SKM-1 (cell line): ENCODE data around the gene KRTAP9-3.
"Not testable (repeated sequence)": the region's sequence is repeated elsewhere in the genome, so short reads cannot be mapped to it uniquely, and the experiment has no call there.

ENCODE experiments used
- DNase-seq: peaks from one replicate; lab custom pipeline; 2025; ENCODE audit not compliant: unreplicated experiment; lab: John Stamatoyannopoulos, UW

The KRTAP9-3 gene

DNA sequence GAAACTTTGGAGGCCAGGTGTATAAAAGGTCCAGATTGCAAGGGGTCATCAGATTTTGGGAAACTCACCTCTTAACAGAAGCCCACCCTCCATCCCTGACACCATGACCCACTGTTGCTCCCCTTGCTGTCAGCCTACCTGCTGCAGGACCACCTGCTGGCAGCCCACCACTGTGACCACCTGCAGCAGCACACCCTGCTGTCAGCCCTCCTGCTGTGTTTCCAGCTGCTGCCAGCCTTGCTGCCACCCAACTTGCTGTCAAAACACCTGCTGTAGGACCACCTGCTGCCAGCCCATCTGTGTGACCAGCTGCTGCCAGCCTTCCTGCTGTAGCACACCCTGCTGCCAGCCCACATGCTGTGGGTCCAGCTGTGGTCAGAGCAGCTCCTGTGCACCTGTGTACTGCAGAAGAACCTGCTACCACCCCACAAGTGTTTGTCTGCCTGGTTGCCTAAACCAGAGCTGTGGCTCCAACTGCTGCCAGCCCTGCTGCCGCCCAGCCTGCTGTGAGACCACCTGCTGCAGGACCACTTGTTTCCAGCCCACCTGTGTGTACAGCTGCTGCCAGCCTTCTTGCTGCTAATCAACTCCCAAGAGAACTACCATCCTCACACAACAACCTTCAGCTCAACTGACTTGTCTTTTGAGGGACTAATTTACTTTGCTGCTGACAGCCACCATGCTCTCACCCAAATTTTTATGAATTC, at the start of gene KRTAP9-3:
KRTAP9-3 (plus strand) TSS at position 51 of the 707 bp plus-strand sequence; CDS start at position 104, 53 bp downstream.
- not testable (repeated sequence) for DNase-seq

GRCh38 chr17:41184480-41184961, 47.7 kb upstream of the KRTAP9-3 start, which contains the start of gene KRTAP4-1:
TSS of gene KRTAP4-1 (minus strand) at chr17:41184911. CDS start at chr17:41184854, 57 bp downstream.
- no peak for DNase-seq

- DNase-seq: no peak
These were observed 47.2 kb upstream of the KRTAP9-3 start for GRCh38 chr17:41185001-41185400.

DNA sequence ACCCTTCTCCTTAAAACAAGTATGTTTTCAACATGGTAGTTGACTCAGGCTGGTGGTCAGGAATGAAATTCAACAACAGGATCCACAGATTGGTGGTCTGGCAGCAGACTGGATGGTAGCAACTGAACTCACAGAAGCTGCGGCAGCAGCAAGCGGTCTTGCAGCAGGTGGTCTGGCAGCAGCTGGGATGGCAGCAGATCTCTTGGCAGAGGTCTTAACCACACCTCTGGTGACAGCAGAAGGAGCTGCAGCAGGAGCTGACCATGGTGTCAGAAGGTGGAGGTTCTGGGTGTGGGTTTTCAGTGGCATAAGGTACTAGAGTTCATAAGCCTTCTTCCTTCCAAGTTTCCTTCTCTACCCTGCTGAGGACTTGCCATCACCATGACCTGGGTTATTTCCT, 45.4 kb upstream of the KRTAP9-3 start:
- DNase-seq: no peak

DNA sequence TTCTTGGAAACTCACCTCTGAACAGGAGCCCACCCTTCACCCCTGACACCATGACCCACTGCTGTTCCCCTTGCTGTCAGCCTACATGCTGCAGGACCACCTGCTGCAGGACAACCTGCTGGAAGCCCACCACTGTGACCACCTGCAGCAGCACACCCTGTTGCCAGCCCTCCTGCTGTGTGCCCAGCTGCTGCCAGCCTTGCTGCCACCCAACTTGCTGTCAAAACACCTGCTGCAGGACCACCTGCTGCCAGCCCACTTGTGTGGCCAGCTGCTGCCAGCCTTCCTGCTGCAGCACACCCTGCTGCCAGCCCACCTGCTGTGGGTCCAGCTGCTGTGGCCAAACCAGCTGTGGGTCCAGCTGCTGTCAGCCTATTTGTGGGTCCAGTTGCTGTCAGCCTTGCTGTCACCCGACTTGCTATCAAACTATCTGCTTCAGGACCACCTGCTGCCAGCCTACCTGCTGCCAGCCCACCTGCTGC, 42.4 kb upstream of the KRTAP9-3 start, which contains the start of gene KRTAP9-1:
KRTAP9-1 (plus strand) TSS at position 51 of the 482 bp plus-strand sequence; CDS start at position 51, 0 bp downstream.
- DNase-seq: not testable (repeated sequence)

GRCh38 chr17:41190328-41190727, 41.9 kb upstream of the KRTAP9-3 start:
- no peak for DNase-seq

DNA sequence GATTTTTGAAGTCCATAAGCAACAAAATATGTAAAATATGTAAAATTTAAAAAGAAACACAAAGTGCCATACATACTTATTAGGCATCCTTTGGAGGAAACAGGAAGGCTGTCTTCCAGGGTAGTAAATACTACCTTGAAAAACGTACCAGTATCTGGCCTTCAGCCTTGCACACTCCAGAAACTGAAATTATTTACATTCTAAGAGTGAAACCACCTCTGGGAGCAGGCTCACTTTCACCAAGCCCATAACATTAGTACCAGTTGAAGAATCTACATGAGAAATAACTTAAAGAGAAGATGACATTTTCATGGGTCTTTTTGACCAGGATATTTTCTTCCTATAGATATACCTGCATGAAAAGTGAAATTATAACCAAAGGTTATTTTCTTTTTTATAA, 36.2 kb upstream of the KRTAP9-3 start:
- DNase-seq: no peak

- no peak for DNase-seq
These were observed 32.7 kb upstream of the KRTAP9-3 start for GRCh38 chr17:41199421-41200078.

DNA sequence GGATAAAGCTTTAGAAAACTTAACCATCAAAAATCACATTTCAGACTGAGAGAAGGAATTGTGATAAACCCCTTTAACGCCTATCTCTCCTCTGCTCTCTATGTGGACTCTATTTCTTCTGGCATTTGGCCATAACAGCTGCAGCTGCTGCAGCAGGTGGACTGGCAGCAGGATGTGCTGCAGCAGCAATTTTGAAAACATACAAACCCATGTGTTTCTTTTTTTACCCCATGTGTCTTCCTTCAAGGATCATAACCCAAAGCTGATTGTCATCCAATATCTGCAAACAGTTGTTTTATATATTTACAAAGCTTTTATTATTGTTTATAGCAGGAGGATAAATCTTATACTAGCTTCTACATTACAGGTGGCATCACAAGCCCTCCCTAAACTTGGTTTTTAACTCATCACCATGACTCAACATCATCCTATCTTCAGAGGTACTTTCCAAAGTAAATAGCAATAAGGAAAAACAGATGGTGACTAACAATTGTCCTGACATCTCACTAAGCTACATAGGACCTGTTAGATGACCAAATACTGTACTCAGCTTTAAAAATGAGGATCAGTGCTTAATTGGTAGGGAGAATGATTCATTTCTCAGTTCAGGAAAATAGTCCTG, 20.3 kb upstream of the KRTAP9-3 start:
- DNase-seq: no peak

DNA sequence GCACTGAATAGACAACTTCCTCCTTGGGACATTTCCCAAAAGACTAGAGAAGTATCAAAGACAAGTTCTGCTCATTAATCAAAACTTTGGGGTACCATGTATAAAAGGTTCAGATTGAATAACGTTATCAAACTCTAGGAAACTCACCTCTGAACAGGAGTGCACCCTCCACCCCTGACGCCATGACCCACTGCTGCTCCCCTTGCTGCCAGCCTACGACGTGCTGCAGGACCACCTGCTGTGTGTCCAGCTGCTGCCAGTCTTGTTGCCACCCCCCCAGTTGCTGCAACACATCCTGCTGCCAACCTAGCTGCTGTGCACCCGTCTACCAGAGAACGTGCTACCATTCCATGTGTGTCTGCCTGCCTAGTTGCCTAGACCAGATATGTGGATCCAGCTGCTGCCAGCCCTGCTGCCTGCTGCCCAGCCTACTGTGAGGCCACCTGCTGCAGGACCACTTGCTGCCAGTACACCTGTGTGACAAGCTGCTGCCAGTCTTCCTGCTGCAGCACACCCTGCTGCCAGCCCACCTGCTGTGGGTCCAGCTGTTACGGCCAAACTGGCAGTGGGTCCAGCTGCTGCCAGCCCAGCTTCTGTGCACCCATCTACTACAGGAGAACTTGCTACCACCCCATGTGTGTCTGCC, 19.6 kb upstream of the KRTAP9-3 start:
- DNase-seq: no peak

DNA sequence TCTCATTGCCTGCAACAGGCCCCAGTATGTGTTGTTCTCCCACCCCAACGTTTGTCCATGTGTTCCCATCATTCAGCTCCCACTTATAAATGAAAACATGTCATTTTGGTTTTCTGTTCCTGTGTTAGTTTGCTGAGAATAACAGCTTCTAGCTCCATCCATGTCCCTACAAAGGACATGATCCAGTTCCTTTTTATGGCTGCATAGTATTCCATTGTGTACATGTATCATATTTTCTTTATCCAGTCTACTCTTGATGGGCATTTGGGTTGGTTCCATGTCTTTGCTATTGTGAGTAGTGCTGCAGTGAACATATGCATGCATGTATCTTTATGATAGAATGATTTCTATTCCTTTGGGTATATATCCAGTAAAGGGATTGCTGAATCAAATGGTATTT, 16.6 kb upstream of the KRTAP9-3 start:
- no peak for DNase-seq

GRCh38 chr17:41223821-41224220, 8.4 kb upstream of the KRTAP9-3 start:
- no peak for DNase-seq

DNA sequence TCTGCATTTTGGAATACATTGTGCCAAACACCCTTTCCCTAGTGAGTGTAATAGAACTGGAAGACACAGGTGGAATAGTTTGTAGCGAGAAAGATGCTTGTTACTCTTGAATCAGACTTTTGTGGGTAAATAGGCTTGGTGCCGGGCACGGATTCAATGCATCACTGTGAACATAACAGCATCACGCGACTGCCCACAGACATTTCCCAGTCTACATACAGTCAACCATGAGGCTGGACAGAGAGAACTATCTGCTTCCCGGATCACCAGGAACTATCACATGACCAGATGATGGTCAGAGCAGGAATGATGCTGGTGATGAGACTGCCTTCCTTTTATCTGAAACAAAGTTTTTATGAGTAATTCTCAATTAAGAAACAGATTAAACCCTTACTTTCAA, 6.2 kb upstream of the KRTAP9-3 start:
- no peak for DNase-seq

DNA sequence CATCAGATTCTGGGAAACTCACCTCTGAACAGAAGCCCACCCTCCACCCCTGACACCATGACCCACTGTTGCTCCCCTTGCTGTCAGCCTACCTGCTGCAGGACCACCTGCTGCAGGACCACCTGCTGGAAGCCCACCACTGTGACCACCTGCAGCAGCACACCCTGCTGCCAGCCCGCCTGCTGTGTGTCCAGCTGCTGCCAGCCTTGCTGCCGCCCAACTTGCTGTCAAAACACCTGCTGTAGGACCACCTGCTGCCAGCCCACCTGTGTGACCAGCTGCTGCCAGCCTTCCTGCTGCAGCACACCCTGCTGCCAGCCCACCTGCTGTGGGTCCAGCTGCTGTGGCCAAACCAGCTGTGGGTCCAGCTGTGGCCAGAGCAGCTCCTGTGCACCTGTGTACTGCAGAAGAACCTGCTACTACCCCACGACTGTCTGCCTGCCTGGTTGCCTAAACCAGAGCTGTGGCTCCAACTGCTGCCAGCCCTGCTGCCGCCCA, 5.6 kb upstream of the KRTAP9-3 start, which contains the start of gene KRTAP9-2:
KRTAP9-2 (plus strand) TSS at position 51 of the 498 bp plus-strand sequence; CDS start at position 58, 7 bp downstream.
- DNase-seq: not testable (repeated sequence)

GRCh38 chr17:41230094-41230493, 2.2 kb upstream of the KRTAP9-3 start:
- no peak for DNase-seq

DNA sequence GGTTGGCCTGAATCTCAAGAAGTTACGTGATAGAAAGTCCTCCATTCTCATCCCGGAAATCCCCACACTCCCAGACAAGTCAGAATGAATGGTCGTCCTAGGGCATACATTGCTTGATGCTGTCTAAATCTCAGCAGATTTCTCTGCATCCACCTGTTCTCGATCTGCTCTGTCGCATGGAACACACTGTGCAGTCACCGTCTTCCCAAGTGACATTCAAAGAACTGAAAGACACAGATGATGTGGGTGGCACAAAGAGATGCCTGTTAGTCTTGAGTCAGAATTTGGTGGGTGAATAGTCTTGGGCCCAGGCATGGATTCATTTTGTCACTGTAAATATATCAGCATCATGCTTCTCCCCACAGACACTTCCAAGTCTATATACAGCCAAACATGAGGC, 518 bp upstream of the KRTAP9-3 start:
- DNase-seq: no peak

GRCh38 chr17:41237116-41237515, 4.9 kb downstream of the KRTAP9-3 start:
- DNase-seq: not testable (repeated sequence)

GRCh38 chr17:41237949-41238437, 5.7 kb downstream of the KRTAP9-3 start, which contains the start of gene KRTAP9-8:
TSS of gene KRTAP9-8 (plus strand) at chr17:41237999. CDS start at chr17:41238052, 53 bp downstream.
- not testable (repeated sequence) for DNase-seq

DNA sequence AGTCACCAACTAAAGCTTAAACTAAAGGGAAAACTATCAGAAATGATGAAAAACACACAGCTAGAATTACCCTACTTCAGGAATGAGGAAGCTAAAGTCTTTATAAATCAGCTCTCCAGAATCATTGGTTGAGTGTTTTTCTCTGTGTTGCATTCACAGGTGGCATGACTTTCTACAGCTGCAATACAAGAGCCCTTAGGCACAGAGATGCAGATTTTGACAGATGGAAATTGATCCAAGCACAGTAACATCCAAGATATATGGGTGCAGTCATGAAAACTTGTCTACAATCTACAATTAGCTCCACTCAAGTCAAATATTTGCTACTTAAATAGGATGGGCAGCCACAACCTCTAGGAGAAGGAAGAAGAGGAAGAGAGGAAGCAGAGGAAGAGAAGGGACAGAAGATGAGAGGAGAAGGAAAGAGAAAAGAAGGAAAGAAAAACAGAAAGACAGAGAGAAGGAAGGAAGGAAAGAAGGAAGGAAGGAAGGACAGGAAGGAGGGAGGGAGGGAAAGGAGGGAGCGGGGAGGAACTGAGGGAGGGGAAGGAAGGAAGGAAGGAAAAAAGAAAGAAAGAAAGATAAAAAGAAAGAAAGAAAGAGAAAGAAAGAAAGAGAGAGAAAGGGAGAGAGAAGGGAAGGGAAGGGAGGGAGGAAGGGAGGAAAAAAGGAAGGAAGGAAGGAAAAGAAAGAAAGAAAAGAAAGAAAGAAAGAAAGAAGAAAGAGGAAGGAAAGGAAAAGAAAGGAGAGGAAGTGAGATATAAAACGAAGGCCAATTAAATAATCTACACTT, 14.9 kb downstream of the KRTAP9-3 start:
- not testable (repeated sequence) for DNase-seq
